Ectodermal cell (in vitro differentiated cells): ENCODE data around the gene SLC27A4. TPM values are rescaled to one million over a fixed set of nuclear protein-coding genes. Genes with fewer than 3 reads are reported as not detected.

Experiments
- H3K27ac ChIP-seq: 2 replicates; pipeline ENCODE4 v1.7.0; 2013; ENCODE audit warnings: mild to moderate bottlenecking, low read depth, low read length; ENCODE audit not compliant: insufficient read depth, poor library complexity, severe bottlenecking
- H3K27me3 ChIP-seq: 2 replicates; pipeline ENCODE4 v1.7.0; 2013; ENCODE audit warnings: mild to moderate bottlenecking, low read length; ENCODE audit not compliant: insufficient read depth, control insufficient read depth, poor library complexity, severe bottlenecking
- H3K36me3 ChIP-seq: one replicate; pipeline ENCODE4 v1.7.0; 2013; ENCODE audit warnings: low read length; ENCODE audit not compliant: control insufficient read depth, insufficient read depth
- H3K4me1 ChIP-seq: one replicate; pipeline ENCODE4 v1.7.0; 2013; ENCODE audit warnings: low read length; ENCODE audit not compliant: control insufficient read depth, insufficient read depth
- H3K4me3 ChIP-seq: 2 replicates; pipeline ENCODE4 v1.7.0; 2013; ENCODE audit warnings: low read depth, low read length, control low read depth; ENCODE audit not compliant: insufficient read depth
- H3K9me3 ChIP-seq: 2 replicates; pipeline ENCODE4 v1.7.0; 2013; ENCODE audit warnings: mild to moderate bottlenecking, low read length, moderate library complexity; ENCODE audit not compliant: control insufficient read depth
- WGBS, 2 experiments: methylation state at CpG; one replicate each; pipeline ENCODE4 v1.1.7; 2013; ENCODE audit warnings: missing lambda C conversion rate in 2 of 2; 5-methylcytosine and 5-hydroxymethylcytosine counted together
- polyA plus RNA-seq, 4 experiments: library from polyadenylated mRNA; stranded (reverse); fragments of 50-300 nt; gene quantifications; one replicate each; pipeline ENCODE4 v1.2.3, GENCODE V29; 2013

SLC27A4 gene
- polyA plus RNA-seq (2013, experiment 1 of 4): 25.2 TPM
- polyA plus RNA-seq (2013, experiment 2 of 4): 26.7 TPM
- polyA plus RNA-seq (2013, experiment 3 of 4): 20.4 TPM
- polyA plus RNA-seq (2013, experiment 4 of 4): 22.0 TPM

GRCh38 chr9:128339761-128340690 lies at the start of gene SLC27A4:
SLC27A4 (plus strand) TSS chr9:128340527; CDS start chr9:128343133, 2,606 bp downstream.
- Histone ChIP-seq H3K9me3 (no peaks in the 10 kb centered on the region), H3K27me3 (no peaks in the 10 kb centered on the region), H3K27ac (no peak within 1 kb of the TSS), H3K4me3 (peak within 1 kb of the TSS; percentile 79), H3K36me3 (peaks cover 12% of the 10 kb centered on the region), H3K4me1 (no peaks in the 10 kb centered on the region)
- WGBS, 2 experiments: 6% methylated on average over 75 of the region's 75 CpGs

GRCh38 chr9:128292009-128292408 lies 48.3 kb upstream of the SLC27A4 start:
- Histone ChIP-seq H3K36me3 (peaks cover 4% of the 10 kb centered on the region), H3K9me3 (no peaks in the 10 kb centered on the region), H3K4me1 (no peaks in the 10 kb centered on the region), H3K27ac (no peak overlapping the region), H3K4me3 (no peak overlapping the region), H3K27me3 (no peaks in the 10 kb centered on the region)
- WGBS, 2 experiments: 95 to 98% methylated on average over 3 of the region's 3 CpGs

- H3K36me3 ChIP-seq: peaks cover 4% of the 10 kb centered on the region
- no peak overlapping the region for H3K4me3 ChIP-seq
- H3K4me1 ChIP-seq: no peaks in the 10 kb centered on the region
- no peaks in the 10 kb centered on the region for H3K9me3 ChIP-seq
- no peak overlapping the region for H3K27ac ChIP-seq
- no peaks in the 10 kb centered on the region for H3K27me3 ChIP-seq
- WGBS, 2 experiments: 89 to 91% methylated on average over 4 of the region's 4 CpGs
Observed at GRCh38 chr9:128293091-128293490, 47.2 kb upstream of the SLC27A4 start.

GRCh38 chr9:128294142-128294541 lies 46.2 kb upstream of the SLC27A4 start:
- Histone ChIP-seq H3K4me1 (no peaks in the 10 kb centered on the region), H3K36me3 (peaks cover under 1% of the 10 kb centered on the region), H3K27me3 (no peaks in the 10 kb centered on the region), H3K4me3 (no peak overlapping the region), H3K27ac (no peak overlapping the region), H3K9me3 (no peaks in the 10 kb centered on the region)
- 88 to 96% methylated on average over 4 of the region's 4 CpGs for WGBS, 2 experiments

- Histone ChIP-seq H3K27me3 (no peaks in the 10 kb centered on the region), H3K36me3 (no peaks in the 10 kb centered on the region), H3K4me3 (no peak overlapping the region), H3K27ac (no peak overlapping the region), H3K4me1 (no peaks in the 10 kb centered on the region), H3K9me3 (no peaks in the 10 kb centered on the region)
- 92 to 95% methylated on average over 16 of the region's 16 CpGs for WGBS, 2 experiments
Observed at GRCh38 chr9:128296340-128297220, 43.7 kb upstream of the SLC27A4 start.

GRCh38 chr9:128297221-128297773 lies 43.0 kb upstream of the SLC27A4 start:
- Histone ChIP-seq H3K4me1 (no peaks in the 10 kb centered on the region), H3K27me3 (no peaks in the 10 kb centered on the region), H3K36me3 (no peaks in the 10 kb centered on the region), H3K27ac (no peak overlapping the region), H3K4me3 (no peak overlapping the region), H3K9me3 (no peaks in the 10 kb centered on the region)
- 93% methylated on average over 2 of the region's 2 CpGs for WGBS, 2 experiments

GRCh38 chr9:128298535-128299482 lies 41.5 kb upstream of the SLC27A4 start:
- WGBS, 2 experiments: 91 to 92% methylated on average over 20 of the region's 20 CpGs
- no peaks in the 10 kb centered on the region for H3K27me3 ChIP-seq

GRCh38 chr9:128304136-128304970 lies 36.0 kb upstream of the SLC27A4 start:
- H3K27me3 ChIP-seq: no peaks in the 10 kb centered on the region
- 85 to 88% methylated on average over 9 of the region's 9 CpGs for WGBS, 2 experiments
- no peaks in the 10 kb centered on the region for H3K9me3 ChIP-seq
- H3K36me3 ChIP-seq: peaks cover 11% of the 10 kb centered on the region
- H3K4me1 ChIP-seq: no peaks in the 10 kb centered on the region
- no peak overlapping the region for H3K27ac ChIP-seq
- no peak overlapping the region for H3K4me3 ChIP-seq

More at GRCh38 chr9:128298535-128299482, 41.5 kb upstream of the SLC27A4 start:
- Histone ChIP-seq H3K27ac (no peak overlapping the region), H3K36me3 (no peaks in the 10 kb centered on the region), H3K4me3 (no peak overlapping the region), H3K9me3 (no peaks in the 10 kb centered on the region), H3K4me1 (no peaks in the 10 kb centered on the region)

- Histone ChIP-seq H3K4me1 (no peaks in the 10 kb centered on the region), H3K27ac (no peak overlapping the region), H3K9me3 (no peaks in the 10 kb centered on the region), H3K36me3 (peaks cover 17% of the 10 kb centered on the region), H3K4me3 (no peak overlapping the region), H3K27me3 (no peaks in the 10 kb centered on the region)
- 83 to 85% methylated on average over 5 of the region's 5 CpGs for WGBS, 2 experiments
Observed at GRCh38 chr9:128304971-128305288, 35.4 kb upstream of the SLC27A4 start.
